ENCODE results near the gene EML3. TPM values are rescaled to one million over a fixed set of nuclear protein-coding genes. Genes with fewer than 3 reads are reported as not detected.
A peak's percentile ranks its signal among the peaks of the same experiment; 100 is the strongest.

The EML3 gene
- polyA plus RNA-seq, 2 of the 4 experiments (the other 2 are of a cell fraction), result 15.2 to 27.2 TPM

DNA sequence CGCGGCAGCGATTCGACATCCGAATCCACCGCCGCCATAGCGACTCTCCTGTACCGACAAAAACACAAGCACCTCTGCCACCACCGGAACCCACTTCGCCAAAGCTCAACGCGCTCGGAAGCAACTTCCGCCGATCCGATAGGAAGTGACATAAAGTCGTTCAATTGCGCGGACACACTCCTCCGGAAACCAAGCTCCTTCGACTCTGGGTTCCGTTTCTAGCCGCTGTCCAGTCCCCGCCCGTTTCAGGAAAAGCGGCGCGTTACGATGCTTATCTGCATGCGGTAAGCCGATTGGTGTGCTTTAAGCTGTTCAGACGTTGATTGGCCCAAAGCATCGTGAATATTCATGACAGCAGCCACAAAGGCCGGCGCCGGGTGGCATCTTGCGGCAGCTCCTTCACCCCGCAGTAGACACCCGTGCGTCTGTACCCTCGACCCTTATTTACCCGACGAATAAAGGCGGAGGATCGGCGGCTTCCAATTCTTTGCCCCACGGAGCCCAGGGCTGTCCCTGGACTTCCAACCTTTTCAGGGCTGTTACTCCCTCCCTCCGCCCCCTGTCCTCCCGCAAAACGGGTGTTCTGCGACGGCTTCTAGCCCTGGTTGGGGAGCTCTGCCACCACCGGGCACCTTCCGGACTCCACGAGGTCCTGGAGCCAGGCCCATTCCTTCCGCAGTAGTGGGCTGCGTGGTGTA is 21.0 kb downstream of the EML3 start, which contains the start of gene TUT1:
Gene TUT1, minus strand, starts transcription at position 76 of the 698 bp plus-strand sequence. Its CDS starts 38 bp downstream, at position 38.
- Histone ChIP-seq H3K4me1 (peaks cover 49% of the 10 kb centered on the region), H3K4me2 (peak within 1 kb of the TSS; percentile 90), H3K9me3 (no peaks in the 10 kb centered on the region), H3K27ac (peak within 1 kb of the TSS; percentile 90 to 91), H3K4me3 (peak within 1 kb of the TSS; percentile 79)
- peak; percentile 96 to 100 for DNase-seq (ENCODE audit: low read depth in 1 of 2, low spot score in 1 of 2)
- ATAC-seq, result peak; percentile 89 to 95
- FAIRE-seq, result peak; percentile 95
- CTCF ChIA-PET, result interaction anchor here (0.6 to 4.9 kb wide), 22 partner anchors 10 to 249 kb away, joined by 3 to 32 read pairs (median 5); partner anchors contain the start of genes B3GAT3, EML3, LBHD1 and MTA2
- 1% methylated on average over 56 of the region's 58 CpGs for WGBS (ENCODE audit: missing lambda C conversion rate)
- POLR2A ChIA-PET, result interaction anchor here (0.5 to 3.8 kb wide), 49 partner anchors 9 to 624 kb away, joined by 3 to 93 read pairs (median 5); partner anchors contain the start of genes AHNAK, B3GAT3, C11orf98 and CSKMT
- TF ChIP-seq BHLHE40 (IDR thresholded peaks at IDR 0.05; ENCODE audit: low read depth, low read length) (no peak), EHMT2 (IDR thresholded peaks at IDR 0.05; ENCODE audit: low read depth) (no peak), JUNB (IDR thresholded peaks at IDR 0.05) (no peak), POLR2A (IDR thresholded peaks at IDR 0.05; ENCODE audit: low read length) (peak; percentile 87), HEYL (CRISPR knock-in tag; IDR thresholded peaks at IDR 0.05) (no peak), HOXB13 (CRISPR knock-in tag; IDR thresholded peaks at IDR 0.05; ENCODE audit: low read depth) (no peak), EP300 (IDR thresholded peaks at IDR 0.05) (no peak), POLR2AphosphoS2 (conservative IDR thresholded peaks at IDR 0.05; ENCODE audit: low read length) (no peak), MAZ (IDR thresholded peaks at IDR 0.05; ENCODE audit: borderline replicate concordance, low read depth, low read length) (0 out of 2 replicates have a peak, but pooled peaks have one; percentile 68), FOSL2 (IDR thresholded peaks at IDR 0.05) (no peak), FOSL2 (CRISPR knock-in tag; IDR thresholded peaks at IDR 0.05) (peak; percentile 36), KDM1A (IDR thresholded peaks at IDR 0.05; ENCODE audit: low read depth) (no peak), CBX8 (IDR thresholded peaks at IDR 0.05) (no peak), SREBF2 (IDR thresholded peaks at IDR 0.05) (no peak), HOXA7 (CRISPR knock-in tag; IDR thresholded peaks at IDR 0.05) (no peak), EHF (CRISPR knock-in tag; IDR thresholded peaks at IDR 0.05) (no peak), NFE2L2 (conservative IDR thresholded peaks at IDR 0.05; ENCODE audit: low read length) (no peak), HOXB5 (CRISPR knock-in tag; IDR thresholded peaks at IDR 0.05) (no peak), FOXS1 (CRISPR knock-in tag; IDR thresholded peaks at IDR 0.05) (no peak), ZFP36 (IDR thresholded peaks at IDR 0.05; ENCODE audit: borderline replicate concordance, partially characterized antibody) (no peak), PHF8 (IDR thresholded peaks at IDR 0.05; ENCODE audit: borderline replicate concordance, low read depth) (peak; percentile 47; the same call in 1 of the 2 replicates), RFX5 (IDR thresholded peaks at IDR 0.05) (peak; percentile 87; the same call in 1 of the 2 replicates), RNF2 (IDR thresholded peaks at IDR 0.05; ENCODE audit: borderline replicate concordance, low read depth) (no peak), FOSB (CRISPR knock-in tag; IDR thresholded peaks at IDR 0.05) (no peak), SMC3 (IDR thresholded peaks at IDR 0.05) (0 out of 3 replicates have a peak, but pooled peaks have one; percentile 9), ZNF302 (CRISPR knock-in tag; IDR thresholded peaks at IDR 0.05) (no peak), ESRRA (IDR thresholded peaks at IDR 0.05; ENCODE audit: borderline replicate concordance, low read length) (0 out of 2 replicates have a peak, but pooled peaks have one; percentile 37), TFCP2L1 (CRISPR knock-in tag; IDR thresholded peaks at IDR 0.05) (no peak)
- TF ChIP-seq, protein P1, sequence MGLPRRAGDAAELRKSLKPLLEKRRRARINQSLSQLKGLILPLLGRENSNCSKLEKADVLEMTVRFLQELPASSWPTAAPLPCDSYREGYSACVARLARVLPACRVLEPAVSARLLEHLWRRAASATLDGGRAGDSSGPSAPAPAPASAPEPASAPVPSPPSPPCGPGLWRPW (IDR thresholded peaks at IDR 0.05), result no peak
- TF ChIP-seq, protein P2, sequence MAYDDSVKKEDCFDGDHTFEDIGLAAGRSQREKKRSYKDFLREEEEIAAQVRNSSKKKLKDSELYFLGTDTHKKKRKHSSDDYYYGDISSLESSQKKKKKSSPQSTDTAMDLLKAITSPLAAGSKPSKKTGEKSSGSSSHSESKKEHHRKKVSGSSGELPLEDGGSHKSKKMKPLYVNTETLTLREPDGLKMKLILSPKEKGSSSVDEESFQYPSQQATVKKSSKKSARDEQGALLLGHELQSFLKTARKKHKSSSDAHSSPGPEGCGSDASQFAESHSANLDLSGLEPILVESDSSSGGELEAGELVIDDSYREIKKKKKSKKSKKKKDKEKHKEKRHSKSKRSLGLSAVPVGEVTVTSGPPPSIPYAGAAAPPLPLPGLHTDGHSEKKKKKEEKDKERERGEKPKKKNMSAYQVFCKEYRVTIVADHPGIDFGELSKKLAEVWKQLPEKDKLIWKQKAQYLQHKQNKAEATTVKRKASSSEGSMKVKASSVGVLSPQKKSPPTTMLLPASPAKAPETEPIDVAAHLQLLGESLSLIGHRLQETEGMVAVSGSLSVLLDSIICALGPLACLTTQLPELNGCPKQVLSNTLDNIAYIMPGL (CRISPR knock-in tag; IDR thresholded peaks at IDR 0.05; ENCODE audit: borderline replicate concordance), result no peak; the same call in 1 of the 2 replicates
- TF ChIP-seq, protein P3, sequence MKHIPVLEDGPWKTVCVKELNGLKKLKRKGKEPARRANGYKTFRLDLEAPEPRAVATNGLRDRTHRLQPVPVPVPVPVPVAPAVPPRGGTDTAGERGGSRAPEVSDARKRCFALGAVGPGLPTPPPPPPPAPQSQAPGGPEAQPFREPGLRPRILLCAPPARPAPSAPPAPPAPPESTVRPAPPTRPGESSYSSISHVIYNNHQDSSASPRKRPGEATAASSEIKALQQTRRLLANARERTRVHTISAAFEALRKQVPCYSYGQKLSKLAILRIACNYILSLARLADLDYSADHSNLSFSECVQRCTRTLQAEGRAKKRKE (CRISPR knock-in tag; IDR thresholded peaks at IDR 0.05; ENCODE audit: low read depth), result no peak
- TF ChIP-seq, protein P4, sequence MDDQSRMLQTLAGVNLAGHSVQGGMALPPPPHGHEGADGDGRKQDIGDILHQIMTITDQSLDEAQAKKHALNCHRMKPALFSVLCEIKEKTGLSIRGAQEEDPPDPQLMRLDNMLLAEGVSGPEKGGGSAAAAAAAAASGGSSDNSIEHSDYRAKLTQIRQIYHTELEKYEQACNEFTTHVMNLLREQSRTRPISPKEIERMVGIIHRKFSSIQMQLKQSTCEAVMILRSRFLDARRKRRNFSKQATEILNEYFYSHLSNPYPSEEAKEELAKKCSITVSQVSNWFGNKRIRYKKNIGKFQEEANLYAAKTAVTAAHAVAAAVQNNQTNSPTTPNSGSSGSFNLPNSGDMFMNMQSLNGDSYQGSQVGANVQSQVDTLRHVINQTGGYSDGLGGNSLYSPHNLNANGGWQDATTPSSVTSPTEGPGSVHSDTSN (IDR thresholded peaks at IDR 0.05), result peak; percentile 72
- TF ChIP-seq, protein P5, sequence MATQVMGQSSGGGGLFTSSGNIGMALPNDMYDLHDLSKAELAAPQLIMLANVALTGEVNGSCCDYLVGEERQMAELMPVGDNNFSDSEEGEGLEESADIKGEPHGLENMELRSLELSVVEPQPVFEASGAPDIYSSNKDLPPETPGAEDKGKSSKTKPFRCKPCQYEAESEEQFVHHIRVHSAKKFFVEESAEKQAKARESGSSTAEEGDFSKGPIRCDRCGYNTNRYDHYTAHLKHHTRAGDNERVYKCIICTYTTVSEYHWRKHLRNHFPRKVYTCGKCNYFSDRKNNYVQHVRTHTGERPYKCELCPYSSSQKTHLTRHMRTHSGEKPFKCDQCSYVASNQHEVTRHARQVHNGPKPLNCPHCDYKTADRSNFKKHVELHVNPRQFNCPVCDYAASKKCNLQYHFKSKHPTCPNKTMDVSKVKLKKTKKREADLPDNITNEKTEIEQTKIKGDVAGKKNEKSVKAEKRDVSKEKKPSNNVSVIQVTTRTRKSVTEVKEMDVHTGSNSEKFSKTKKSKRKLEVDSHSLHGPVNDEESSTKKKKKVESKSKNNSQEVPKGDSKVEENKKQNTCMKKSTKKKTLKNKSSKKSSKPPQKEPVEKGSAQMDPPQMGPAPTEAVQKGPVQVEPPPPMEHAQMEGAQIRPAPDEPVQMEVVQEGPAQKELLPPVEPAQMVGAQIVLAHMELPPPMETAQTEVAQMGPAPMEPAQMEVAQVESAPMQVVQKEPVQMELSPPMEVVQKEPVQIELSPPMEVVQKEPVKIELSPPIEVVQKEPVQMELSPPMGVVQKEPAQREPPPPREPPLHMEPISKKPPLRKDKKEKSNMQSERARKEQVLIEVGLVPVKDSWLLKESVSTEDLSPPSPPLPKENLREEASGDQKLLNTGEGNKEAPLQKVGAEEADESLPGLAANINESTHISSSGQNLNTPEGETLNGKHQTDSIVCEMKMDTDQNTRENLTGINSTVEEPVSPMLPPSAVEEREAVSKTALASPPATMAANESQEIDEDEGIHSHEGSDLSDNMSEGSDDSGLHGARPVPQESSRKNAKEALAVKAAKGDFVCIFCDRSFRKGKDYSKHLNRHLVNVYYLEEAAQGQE (IDR thresholded peaks at IDR 0.05), result peak; percentile 69; the same call in 1 of the 2 replicates
- TF ChIP-seq, protein P6, sequence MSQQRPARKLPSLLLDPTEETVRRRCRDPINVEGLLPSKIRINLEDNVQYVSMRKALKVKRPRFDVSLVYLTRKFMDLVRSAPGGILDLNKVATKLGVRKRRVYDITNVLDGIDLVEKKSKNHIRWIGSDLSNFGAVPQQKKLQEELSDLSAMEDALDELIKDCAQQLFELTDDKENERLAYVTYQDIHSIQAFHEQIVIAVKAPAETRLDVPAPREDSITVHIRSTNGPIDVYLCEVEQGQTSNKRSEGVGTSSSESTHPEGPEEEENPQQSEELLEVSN (IDR thresholded peaks at IDR 0.05; ENCODE audit: borderline replicate concordance, low read depth), result no peak; the same call in 1 of the 2 replicates

Data from A549 (cell line).